H9 (cell line): ENCODE measurements around the gene STAG2. TPM values are rescaled to one million over a fixed set of nuclear protein-coding genes. Genes with fewer than 3 reads are reported as not detected.

Source experiments
- DNase-seq: peaks from one replicate; pipeline ENCODE4 v3.0.0-alpha.2; 2017
- H2AFZ ChIP-seq: one replicate; pipeline ENCODE4 v1.6.1; 2013; ENCODE audit warnings: mild to moderate bottlenecking, low read length, control low read depth, moderate library complexity
- H2AK5ac ChIP-seq: 2 replicates; pipeline ENCODE4 v1.6.1; 2013; ENCODE audit warnings: low read length, control low read depth, mixed read lengths; ENCODE audit not compliant: insufficient read length
- H2BK120ac ChIP-seq: one replicate; pipeline ENCODE4 v1.6.1; 2013; ENCODE audit warnings: low read depth, mild to moderate bottlenecking, low read length, control low read depth, inconsistent platforms; ENCODE audit not compliant: poor library complexity, severe bottlenecking
- H2BK12ac ChIP-seq: 2 replicates; pipeline ENCODE4 v1.6.1; 2013; ENCODE audit warnings: low read length, control low read depth, mixed read lengths, low read depth; ENCODE audit not compliant: insufficient read length
- H2BK15ac ChIP-seq: 2 replicates; pipeline ENCODE4 v1.6.1; 2013; ENCODE audit warnings: low read depth, low read length, control low read depth
- H2BK20ac ChIP-seq: one replicate; pipeline ENCODE4 v1.6.1; 2013; ENCODE audit warnings: low read depth, mild to moderate bottlenecking, low read length, control low read depth, inconsistent platforms; ENCODE audit not compliant: poor library complexity, severe bottlenecking
- H2BK5ac ChIP-seq: 2 replicates; pipeline ENCODE4 v1.6.1; 2013; ENCODE audit warnings: low read length, control low read depth, mixed read lengths; ENCODE audit not compliant: insufficient read length
- H3K14ac ChIP-seq: 2 replicates; pipeline ENCODE4 v1.6.1; 2013; ENCODE audit warnings: low read length, control low read depth; ENCODE audit not compliant: insufficient read depth
- H3K18ac ChIP-seq: 2 replicates; pipeline ENCODE4 v1.6.1; 2013; ENCODE audit warnings: low read depth, mild to moderate bottlenecking, mixed read lengths, low read length, control low read depth; ENCODE audit not compliant: insufficient read length
- H3K23ac ChIP-seq: 2 replicates; pipeline ENCODE4 v1.6.1; 2013; ENCODE audit warnings: low read length, control low read depth, mixed read lengths, low read depth; ENCODE audit not compliant: insufficient read length
- H3K23me2 ChIP-seq: 2 replicates; pipeline ENCODE4 v1.6.1; 2013; ENCODE audit warnings: low read depth, mild to moderate bottlenecking, mixed read lengths, low read length, control low read depth; ENCODE audit not compliant: insufficient read length, poor library complexity, severe bottlenecking
- H3K27ac ChIP-seq: 2 replicates; pipeline ENCODE4 v1.5.1; 2013; ENCODE audit warnings: low read length, control low read depth, mixed read lengths, low read depth; ENCODE audit not compliant: insufficient read length
- H3K27me3 ChIP-seq: 2 replicates; pipeline ENCODE4 v1.6.1; 2013; ENCODE audit warnings: low read length, control low read depth, inconsistent platforms; ENCODE audit not compliant: insufficient read depth
- H3K4ac ChIP-seq: 2 replicates; pipeline ENCODE4 v1.6.1; 2013; ENCODE audit warnings: low read depth, mild to moderate bottlenecking, control low read depth, inconsistent platforms, low read length, moderate library complexity
- H3K4me1 ChIP-seq: 2 replicates; pipeline ENCODE4 v1.6.1; 2013; ENCODE audit warnings: low read length, control low read depth, inconsistent platforms; ENCODE audit not compliant: insufficient read depth
- H3K4me2 ChIP-seq: 2 replicates; pipeline ENCODE4 v1.6.1; 2013; ENCODE audit warnings: low read length, control low read depth, mixed read lengths; ENCODE audit not compliant: insufficient read length, insufficient read depth
- H3K56ac ChIP-seq: 2 replicates; pipeline ENCODE4 v1.6.1; 2013; ENCODE audit warnings: low read depth, mild to moderate bottlenecking, mixed read lengths, low read length, control low read depth; ENCODE audit not compliant: insufficient read length
- H3K79me1 ChIP-seq: 2 replicates; pipeline ENCODE4 v1.6.1; 2013; ENCODE audit warnings: low read depth, mild to moderate bottlenecking, moderate library complexity, low read length, control low read depth, inconsistent platforms; ENCODE audit not compliant: insufficient read depth, poor library complexity, severe bottlenecking
- H3K79me2 ChIP-seq: 2 replicates; pipeline ENCODE4 v1.6.1; 2013; ENCODE audit warnings: low read length, control low read depth, inconsistent platforms; ENCODE audit not compliant: insufficient read depth
- H3K9ac ChIP-seq: 2 replicates; pipeline ENCODE4 v1.6.1; 2013; ENCODE audit warnings: low read length, control low read depth, mixed read lengths; ENCODE audit not compliant: insufficient read length; ENCODE audit errors: extremely low read depth
- H3K9me3 ChIP-seq: one replicate; pipeline ENCODE4 v1.6.1; 2013; ENCODE audit warnings: low read depth, low read length, inconsistent platforms; ENCODE audit not compliant: control insufficient read depth
- H3T11ph ChIP-seq: one replicate; pipeline ENCODE4 v1.6.1; 2013; ENCODE audit warnings: mild to moderate bottlenecking, low read length, control low read depth, inconsistent platforms
- H4K20me1 ChIP-seq: one replicate; pipeline ENCODE4 v1.6.1; 2013; ENCODE audit not compliant: control insufficient read depth, insufficient read length, insufficient read depth
- H4K5ac ChIP-seq: 2 replicates; pipeline ENCODE4 v1.6.1; 2013; ENCODE audit warnings: low read depth, mild to moderate bottlenecking, mixed read lengths, low read length, control low read depth; ENCODE audit not compliant: insufficient read length
- H4K8ac ChIP-seq: replicated peaks from 2 replicates; pipeline ENCODE4 v1.6.1; 2013; ENCODE audit warnings: low read length, control low read depth, mixed read lengths, low read depth; ENCODE audit not compliant: insufficient read length
- H4K91ac ChIP-seq: 2 replicates; pipeline ENCODE4 v1.6.1; 2013; ENCODE audit warnings: low read depth, mild to moderate bottlenecking, moderate library complexity, mixed read lengths, low read length, control low read depth; ENCODE audit not compliant: insufficient read length
- H3K27ac Mint-ChIP-seq, 3 experiments: 2 replicates in 2 of 3; 3 replicates in 1 of 3; pipeline ENCODE4 v1.8.0; 2020 to 2021; ENCODE audit warnings: mixed read lengths in 3 of 3, mild to moderate bottlenecking in 1 of 3, moderate library complexity in 1 of 3
- H3K27me3 Mint-ChIP-seq: 2 replicates; pipeline ENCODE4 v1.8.0; 2021; ENCODE audit warnings: low read depth, mild to moderate bottlenecking, moderate library complexity, mixed read lengths
- H3K36me3 Mint-ChIP-seq, 3 experiments: 2 replicates in 2 of 3; 3 replicates in 1 of 3; pipeline ENCODE4 v1.8.0; 2020 to 2021; ENCODE audit warnings: low read depth in 3 of 3, mixed read lengths in 3 of 3; ENCODE audit not compliant: insufficient read depth in 1 of 3
- H3K4me1 Mint-ChIP-seq, 2 experiments: 2 replicates each; pipeline ENCODE4 v1.8.0; 2020; ENCODE audit warnings: mixed read lengths in 2 of 2
- H3K4me3 Mint-ChIP-seq, 2 experiments: 2 replicates in 1 of 2; 3 replicates in 1 of 2; pipeline ENCODE4 v1.8.0; 2020 to 2021; ENCODE audit warnings: mild to moderate bottlenecking in 2 of 2, mixed read lengths in 2 of 2, moderate library complexity in 1 of 2
- H3K9me3 Mint-ChIP-seq, 2 experiments: 2 replicates in 1 of 2; 3 replicates in 1 of 2; pipeline ENCODE4 v1.8.0; 2020; ENCODE audit warnings: mild to moderate bottlenecking in 2 of 2, mixed read lengths in 2 of 2, moderate library complexity in 1 of 2
- CTCF ChIP-seq: fragments of 200-600 bp; sonication (generic); conservative IDR thresholded peaks from 3 replicates; pipeline ENCODE4 v1.8.0; 2021; ENCODE audit warnings: antibody characterized with exemption, mild to moderate bottlenecking
- WGBS: extraction: QIAGEN DNeasy Blood & Tissue Kit; methylation state at CpG from one replicate; pipeline ENCODE4 v1.1.7; 2013; ENCODE audit warnings: missing lambda C conversion rate, low lambda C conversion rate, mixed read lengths; ENCODE audit not compliant: insufficient read length; ENCODE audit errors: extremely low coverage; 5-methylcytosine and 5-hydroxymethylcytosine counted together
- total RNA-seq: library from RNA; stranded (reverse); gene quantifications from 2 replicates; pipeline ENCODE4 v1.2.1, GENCODE V29; 2021

Gene STAG2
- total RNA-seq, 1 experiment from 2014 or later, result 81.6 TPM

GRCh38 chrX:124016825-124017224 is 55.3 kb downstream of the STAG2 start:
- H3K4me1 ChIP-seq, result no peaks in the 10 kb centered on the region
- H3K23me2 ChIP-seq, result no peaks in the 10 kb centered on the region
- H3K18ac ChIP-seq, result no peak overlapping the region
- no CpG with 5 or more reads among the region's 1 CpG for WGBS
- no peak overlapping the region for H4K8ac ChIP-seq
- Mint-ChIP-seq H3K36me3 (peaks cover 0 to 7% (median 0%) of the 10 kb centered on the region in 3 experiments; a peak in 3 of 7 replicates), H3K4me3 (no peak overlapping the region), H3K9me3 (peaks cover 0 to 40% of the 10 kb centered on the region in 2 experiments; a peak in 2 of 5 replicates), H3K27ac (no peak overlapping the region), H3K4me1 (peaks cover 0 to 3% of the 10 kb centered on the region in 2 experiments; a peak in 1 of 4 replicates), H3K27me3 (no peaks in the 10 kb centered on the region)
- no peak overlapping the region for H2BK15ac ChIP-seq
- H3K9ac ChIP-seq, result no peak overlapping the region
- no peak overlapping the region for H3T11ph ChIP-seq
- H3K4ac ChIP-seq, result no peak overlapping the region
- H2BK20ac ChIP-seq, result no peak overlapping the region
- H3K4me2 ChIP-seq, result no peak overlapping the region
- H3K27ac ChIP-seq, result no peak overlapping the region
- H3K79me2 ChIP-seq, result peaks cover 20% of the 10 kb centered on the region; the same call in 1 of the 2 replicates
- H4K20me1 ChIP-seq, result no peaks in the 10 kb centered on the region
- no peak overlapping the region for H3K14ac ChIP-seq
- H2BK5ac ChIP-seq, result no peak overlapping the region
- no peaks in the 10 kb centered on the region for H3K27me3 ChIP-seq
- no peak overlapping the region for H3K23ac ChIP-seq
- H2AFZ ChIP-seq, result no peak overlapping the region
- DNase-seq, result no peak
- no peak for TF ChIP-seq CTCF
- H2BK120ac ChIP-seq, result no peak overlapping the region
- no peak overlapping the region for H3K56ac ChIP-seq
- H2BK12ac ChIP-seq, result no peak overlapping the region
- H4K5ac ChIP-seq, result no peak overlapping the region
- H3K79me1 ChIP-seq, result no peaks in the 10 kb centered on the region
- no peak overlapping the region for H2AK5ac ChIP-seq
- no peak overlapping the region for H4K91ac ChIP-seq
- no peaks in the 10 kb centered on the region for H3K9me3 ChIP-seq
